GM20000 (cell line): Measurements from ENCODE around the gene PABPC1L.
A peak's percentile ranks its signal among the peaks of the same experiment; 100 is the strongest.
"Not testable (repeated sequence)": the region's sequence is repeated elsewhere in the genome, so short reads cannot be mapped to it uniquely, and the experiment has no call there.

Experiments used
- DNase-seq: peaks from one replicate; pipeline ENCODE4 v3.0.0; 2012; ENCODE audit warnings: low spot score
- CTCF ChIP-seq: IDR thresholded peaks from 2 replicates; pipeline ENCODE4 v1.5.1; 2012; ENCODE audit warnings: mild to moderate bottlenecking, control low read depth; ENCODE audit errors: extremely low read depth, missing control alignments

PABPC1L gene

GRCh38 chr20:44909872-44910689, at the start of gene PABPC1L:
Gene PABPC1L (plus strand): TSS chr20:44910060. CDS start chr20:44910144, 84 bp downstream.
- peak; percentile 92 for DNase-seq
- no peak for TF ChIP-seq CTCF

- no peak for TF ChIP-seq CTCF
- no peak for DNase-seq
Measured at GRCh38 chr20:44861531-44862006, 48.3 kb upstream of the PABPC1L start.

- TF ChIP-seq CTCF = no peak
- no peak for DNase-seq
Measured at GRCh38 chr20:44862286-44862685, 47.6 kb upstream of the PABPC1L start.

- not testable (repeated sequence) for DNase-seq
Measured at GRCh38 chr20:44863365-44864084, 46.3 kb upstream of the PABPC1L start.

DNA sequence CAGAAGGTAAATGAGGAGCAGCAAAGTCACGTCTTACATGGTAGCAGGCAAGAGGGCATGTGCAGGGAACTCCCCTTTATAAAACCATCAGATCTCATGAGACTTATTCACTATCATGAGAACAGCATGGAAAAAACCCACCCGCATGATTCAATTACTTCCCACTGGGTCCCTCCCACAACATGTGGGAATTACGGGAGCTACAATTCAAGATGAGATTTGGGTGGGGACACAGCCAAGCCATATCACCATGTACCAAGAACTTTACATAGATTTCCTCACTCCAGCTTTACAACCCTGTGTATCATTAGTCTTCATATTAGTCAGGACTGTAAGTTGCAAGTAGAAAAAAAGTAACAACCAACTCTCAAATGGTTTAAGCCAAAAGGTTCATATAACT, 45.4 kb upstream of the PABPC1L start:
- not testable (repeated sequence) for DNase-seq

GRCh38 chr20:44866703-44867335, 43.0 kb upstream of the PABPC1L start:
- no peak for DNase-seq
- TF ChIP-seq CTCF = no peak

DNA sequence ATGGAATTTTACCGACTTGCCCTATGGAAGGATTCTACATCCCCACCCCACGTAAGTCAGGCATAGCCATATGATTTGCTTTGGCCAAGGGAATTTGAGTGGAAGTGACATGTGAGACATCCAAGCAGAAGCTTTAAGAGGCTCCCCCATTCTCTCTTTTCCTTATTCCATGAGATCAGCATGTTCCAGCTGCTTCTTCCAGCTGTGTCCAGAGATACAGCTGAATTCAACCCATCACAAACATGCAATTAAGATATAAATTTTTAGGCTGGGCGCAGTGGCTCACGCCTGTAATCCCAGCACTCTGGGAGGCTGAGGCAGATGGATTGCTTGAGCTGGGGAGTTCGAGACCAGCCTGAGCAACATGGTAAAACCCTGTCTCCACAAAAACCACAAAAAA, 40.4 kb upstream of the PABPC1L start:
- no peak for TF ChIP-seq CTCF
- DNase-seq = no peak

DNA sequence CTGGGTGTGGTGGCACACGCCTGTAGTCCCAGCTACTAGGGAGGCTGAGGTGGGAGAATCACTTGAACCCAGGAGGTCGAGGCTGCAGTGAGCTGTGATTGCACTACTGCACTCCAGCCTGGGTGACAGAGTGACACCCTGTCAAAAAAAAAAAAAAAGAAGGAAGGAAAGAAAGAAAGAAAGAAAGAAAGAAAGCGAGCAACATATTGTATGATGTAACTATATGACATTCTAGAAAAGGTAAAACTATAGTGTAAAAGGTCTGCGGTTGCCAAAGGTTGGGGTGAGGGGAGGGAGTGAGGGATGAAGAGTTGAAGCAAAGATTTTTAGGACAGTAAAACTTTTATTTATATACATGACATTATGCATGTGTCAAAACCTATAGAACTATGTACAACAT, 27.5 kb upstream of the PABPC1L start:
- not testable (repeated sequence) for DNase-seq
